ENCODE data around the gene DNAJC13.
"Not testable (repeated sequence)": the region's sequence is repeated elsewhere in the genome, so short reads cannot be mapped to it uniquely, and the experiment has no call there.

Gene DNAJC13, protein sequence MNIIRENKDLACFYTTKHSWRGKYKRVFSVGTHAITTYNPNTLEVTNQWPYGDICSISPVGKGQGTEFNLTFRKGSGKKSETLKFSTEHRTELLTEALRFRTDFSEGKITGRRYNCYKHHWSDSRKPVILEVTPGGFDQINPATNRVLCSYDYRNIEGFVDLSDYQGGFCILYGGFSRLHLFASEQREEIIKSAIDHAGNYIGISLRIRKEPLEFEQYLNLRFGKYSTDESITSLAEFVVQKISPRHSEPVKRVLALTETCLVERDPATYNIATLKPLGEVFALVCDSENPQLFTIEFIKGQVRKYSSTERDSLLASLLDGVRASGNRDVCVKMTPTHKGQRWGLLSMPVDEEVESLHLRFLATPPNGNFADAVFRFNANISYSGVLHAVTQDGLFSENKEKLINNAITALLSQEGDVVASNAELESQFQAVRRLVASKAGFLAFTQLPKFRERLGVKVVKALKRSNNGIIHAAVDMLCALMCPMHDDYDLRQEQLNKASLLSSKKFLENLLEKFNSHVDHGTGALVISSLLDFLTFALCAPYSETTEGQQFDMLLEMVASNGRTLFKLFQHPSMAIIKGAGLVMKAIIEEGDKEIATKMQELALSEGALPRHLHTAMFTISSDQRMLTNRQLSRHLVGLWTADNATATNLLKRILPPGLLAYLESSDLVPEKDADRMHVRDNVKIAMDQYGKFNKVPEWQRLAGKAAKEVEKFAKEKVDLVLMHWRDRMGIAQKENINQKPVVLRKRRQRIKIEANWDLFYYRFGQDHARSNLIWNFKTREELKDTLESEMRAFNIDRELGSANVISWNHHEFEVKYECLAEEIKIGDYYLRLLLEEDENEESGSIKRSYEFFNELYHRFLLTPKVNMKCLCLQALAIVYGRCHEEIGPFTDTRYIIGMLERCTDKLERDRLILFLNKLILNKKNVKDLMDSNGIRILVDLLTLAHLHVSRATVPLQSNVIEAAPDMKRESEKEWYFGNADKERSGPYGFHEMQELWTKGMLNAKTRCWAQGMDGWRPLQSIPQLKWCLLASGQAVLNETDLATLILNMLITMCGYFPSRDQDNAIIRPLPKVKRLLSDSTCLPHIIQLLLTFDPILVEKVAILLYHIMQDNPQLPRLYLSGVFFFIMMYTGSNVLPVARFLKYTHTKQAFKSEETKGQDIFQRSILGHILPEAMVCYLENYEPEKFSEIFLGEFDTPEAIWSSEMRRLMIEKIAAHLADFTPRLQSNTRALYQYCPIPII (N-terminal part only)

DNA sequence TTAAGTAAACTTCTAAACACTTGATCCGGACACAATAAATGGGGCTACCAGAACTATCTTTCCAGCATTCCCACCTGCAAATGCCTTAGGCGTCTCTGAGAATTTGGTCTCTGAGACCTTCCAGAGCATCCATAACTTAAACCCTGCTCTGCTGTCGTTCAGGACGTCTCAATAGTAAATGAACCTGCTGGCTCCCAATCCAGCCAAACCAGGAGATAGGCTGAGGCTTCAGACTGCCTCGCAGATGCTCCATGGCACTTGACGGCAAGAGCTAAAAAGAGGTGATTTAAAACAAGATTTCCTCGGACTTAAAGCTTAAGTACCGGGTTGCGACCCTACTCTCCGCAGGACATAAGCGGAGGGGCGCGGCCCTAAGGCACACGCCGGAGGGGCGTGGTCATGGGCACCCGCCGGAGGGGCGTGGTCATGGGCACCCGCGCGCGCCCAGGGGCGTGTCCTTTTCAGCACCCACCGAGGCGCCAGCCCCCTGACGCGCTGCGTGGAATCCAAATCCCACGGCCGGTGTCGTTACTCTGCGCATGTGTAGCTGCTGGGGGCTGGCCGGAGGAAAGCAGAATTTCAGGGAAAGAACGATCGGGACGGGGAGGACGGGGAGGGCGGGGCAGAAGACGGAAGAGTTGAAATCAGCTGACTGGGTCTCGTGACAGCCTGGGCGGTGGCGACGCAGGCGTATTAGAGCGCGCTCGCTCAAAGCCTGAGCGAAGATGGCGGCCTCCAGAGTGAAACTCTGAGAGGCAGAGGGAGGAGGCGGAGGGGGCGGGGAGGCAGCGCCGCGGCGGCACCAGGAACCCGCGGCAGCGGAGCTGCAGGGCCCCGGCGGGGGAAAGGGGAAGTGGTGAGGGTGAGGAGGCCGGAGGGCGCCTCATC, at the start of gene DNAJC13:
DNAJC13 (plus strand) TSS at position 696 of the 888 bp plus-strand sequence. CDS start 17,049 bp downstream, outside the sequence.
- peak within 1 kb of the TSS; percentile 88 for H3K9ac ChIP-seq (ENCODE audit: low read depth, low read length)
- H3K4me1 ChIP-seq (ENCODE audit: control insufficient read depth, insufficient read depth, low read length), result peaks cover 9% of the 10 kb centered on the region
- peak within 1 kb of the TSS; percentile 88 for H3K27ac ChIP-seq (ENCODE audit: low read depth, low read length)
- H3K27me3 ChIP-seq (ENCODE audit: control insufficient read depth, insufficient read depth, low read length), result no peaks in the 10 kb centered on the region
- no peaks in the 10 kb centered on the region for H3K9me3 ChIP-seq (ENCODE audit: control insufficient read depth, insufficient read depth, low read length)
- peak within 1 kb of the TSS; percentile 98 for H3K4me3 ChIP-seq (ENCODE audit: low read depth, low read length)
- H3K36me3 ChIP-seq (ENCODE audit: control insufficient read depth, insufficient read depth, low read length), result no peaks in the 10 kb centered on the region

DNA sequence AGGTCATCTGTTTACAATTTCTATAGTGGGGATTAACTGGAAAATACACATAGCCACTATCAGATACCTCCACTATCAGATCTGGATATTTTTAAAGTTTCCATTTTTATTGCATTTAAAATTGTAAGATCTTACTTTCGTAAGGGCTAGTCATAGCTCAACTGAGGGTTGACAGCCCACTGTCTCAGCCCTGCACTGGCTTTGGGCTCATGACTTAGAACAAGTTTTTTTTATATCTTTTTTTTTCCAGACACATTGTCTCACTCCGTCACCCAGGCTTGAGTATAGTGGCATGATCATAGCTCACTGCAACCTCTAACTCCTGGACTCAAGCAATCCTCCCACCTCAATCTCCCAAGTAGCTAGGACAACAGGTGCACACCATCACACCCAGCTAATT, 48.8 kb upstream of the DNAJC13 start:
- H3K4me1 ChIP-seq (ENCODE audit: control insufficient read depth, insufficient read depth, low read length), result no peaks in the 10 kb centered on the region
- no peak overlapping the region for H3K9ac ChIP-seq (ENCODE audit: low read depth, low read length)
- H3K27me3 ChIP-seq (ENCODE audit: control insufficient read depth, insufficient read depth, low read length), result no peaks in the 10 kb centered on the region

DNA sequence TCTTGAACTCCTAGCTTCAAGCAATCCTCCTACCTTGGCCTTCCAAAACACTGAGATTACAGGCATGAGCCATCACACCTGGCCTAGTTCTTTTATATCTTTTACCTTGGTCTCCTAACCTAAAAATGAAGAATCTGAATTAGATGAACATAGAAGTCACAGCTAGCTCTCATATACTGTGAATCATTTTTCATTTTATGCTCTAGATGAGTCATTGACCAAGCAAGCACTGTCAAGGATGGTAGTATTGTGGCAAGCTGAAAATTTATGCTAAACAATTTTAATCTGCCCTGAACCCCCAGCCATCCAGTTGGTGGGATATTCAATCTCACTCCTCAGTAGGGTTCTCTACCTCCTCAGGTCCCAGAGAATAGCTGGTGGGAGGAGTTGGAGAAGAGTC, 48.3 kb upstream of the DNAJC13 start:
- H3K4me3 ChIP-seq (ENCODE audit: low read depth, low read length), result no peak overlapping the region
- H3K9ac ChIP-seq (ENCODE audit: low read depth, low read length), result no peak overlapping the region
- no peak overlapping the region for H3K27ac ChIP-seq (ENCODE audit: low read depth, low read length)
- H3K27me3 ChIP-seq (ENCODE audit: control insufficient read depth, insufficient read depth, low read length), result no peaks in the 10 kb centered on the region
- H3K9me3 ChIP-seq (ENCODE audit: control insufficient read depth, insufficient read depth, low read length), result no peaks in the 10 kb centered on the region
- H3K4me1 ChIP-seq (ENCODE audit: control insufficient read depth, insufficient read depth, low read length), result no peaks in the 10 kb centered on the region
- no peaks in the 10 kb centered on the region for H3K36me3 ChIP-seq (ENCODE audit: control insufficient read depth, insufficient read depth, low read length)

More for the DNA sequence above, 48.8 kb upstream of the DNAJC13 start:
- Histone ChIP-seq H3K9me3 (ENCODE audit: control insufficient read depth, insufficient read depth, low read length) (no peaks in the 10 kb centered on the region), H3K36me3 (ENCODE audit: control insufficient read depth, insufficient read depth, low read length) (no peaks in the 10 kb centered on the region), H3K4me3 (ENCODE audit: low read depth, low read length) (no peak overlapping the region), H3K27ac (ENCODE audit: low read depth, low read length) (no peak overlapping the region)

DNA sequence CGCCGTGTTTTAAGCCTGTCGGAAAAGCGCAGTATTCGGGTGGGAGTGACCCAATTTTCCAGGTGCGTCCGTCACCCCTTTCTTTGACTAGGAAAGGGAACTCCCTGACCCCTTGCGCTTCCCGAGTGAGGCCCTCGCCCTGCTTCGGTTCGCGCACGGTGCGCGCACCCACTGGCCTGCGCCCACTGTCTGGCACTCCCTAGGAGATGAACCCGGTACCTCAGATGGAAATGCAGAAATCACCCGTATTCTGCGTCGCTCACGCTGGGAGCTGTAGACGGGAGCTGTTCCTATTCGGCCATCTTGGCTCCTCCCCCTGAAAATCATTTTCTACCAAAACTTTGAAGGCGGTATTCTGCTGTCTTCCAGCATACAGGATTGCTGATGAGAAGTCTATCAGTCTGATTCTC, 40.4 kb upstream of the DNAJC13 start:
- H3K4me1 ChIP-seq (ENCODE audit: control insufficient read depth, insufficient read depth, low read length); H3K36me3 ChIP-seq (ENCODE audit: control insufficient read depth, insufficient read depth, low read length); H3K9me3 ChIP-seq (ENCODE audit: control insufficient read depth, insufficient read depth, low read length); H3K27me3 ChIP-seq (ENCODE audit: control insufficient read depth, insufficient read depth, low read length): not testable (repeated sequence)
- peak overlapping the region; percentile 59; the same call in 1 of the 2 replicates for H3K9ac ChIP-seq (ENCODE audit: low read depth, low read length)
- peak overlapping the region; percentile 66 for H3K4me3 ChIP-seq (ENCODE audit: low read depth, low read length)
- H3K27ac ChIP-seq (ENCODE audit: low read depth, low read length), result peak overlapping the region; percentile 5

DNA sequence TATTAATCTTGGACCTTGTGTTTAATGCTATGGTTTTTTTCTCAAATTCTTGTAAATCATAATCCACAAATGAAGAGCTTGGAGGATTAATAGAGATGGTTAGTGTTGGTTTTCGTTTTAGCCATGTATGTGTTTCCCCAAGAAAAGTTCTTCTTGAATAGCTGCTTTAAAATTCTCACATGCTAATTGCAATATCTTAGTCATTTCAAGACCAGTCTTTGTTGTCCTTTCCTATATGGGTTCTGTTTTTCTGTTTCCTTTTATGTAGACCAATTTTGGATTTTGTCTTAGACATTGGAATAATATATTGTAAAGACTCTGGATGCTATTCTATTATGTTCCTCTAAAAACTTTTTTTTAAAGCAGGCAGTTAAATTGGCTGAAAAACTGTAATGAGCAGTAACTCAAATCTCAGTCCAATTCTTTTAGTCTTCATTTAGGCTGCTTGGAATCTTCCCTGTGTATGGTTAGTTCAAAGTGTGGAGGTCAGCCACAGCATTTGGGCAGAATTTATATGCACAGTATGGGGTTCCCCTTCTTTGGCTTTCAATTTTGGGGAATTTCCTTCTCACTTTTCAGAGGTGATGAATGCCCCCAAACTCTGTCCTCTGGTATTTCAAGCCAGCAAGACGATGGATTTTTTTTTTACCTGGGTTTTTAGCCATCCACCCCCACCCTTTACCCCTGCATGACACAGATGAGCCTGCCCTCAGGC, 39.1 kb upstream of the DNAJC13 start:
- Histone ChIP-seq H3K4me3 (ENCODE audit: low read depth, low read length) (no peak overlapping the region), H3K9me3 (ENCODE audit: control insufficient read depth, insufficient read depth, low read length) (peaks cover 7% of the 10 kb centered on the region; the same call in 1 of the 2 replicates), H3K36me3 (ENCODE audit: control insufficient read depth, insufficient read depth, low read length) (no peaks in the 10 kb centered on the region), H3K27me3 (ENCODE audit: control insufficient read depth, insufficient read depth, low read length) (no peaks in the 10 kb centered on the region), H3K9ac (ENCODE audit: low read depth, low read length) (no peak overlapping the region), H3K4me1 (ENCODE audit: control insufficient read depth, insufficient read depth, low read length) (peaks cover 20% of the 10 kb centered on the region), H3K27ac (ENCODE audit: low read depth, low read length) (no peak overlapping the region)

DNA sequence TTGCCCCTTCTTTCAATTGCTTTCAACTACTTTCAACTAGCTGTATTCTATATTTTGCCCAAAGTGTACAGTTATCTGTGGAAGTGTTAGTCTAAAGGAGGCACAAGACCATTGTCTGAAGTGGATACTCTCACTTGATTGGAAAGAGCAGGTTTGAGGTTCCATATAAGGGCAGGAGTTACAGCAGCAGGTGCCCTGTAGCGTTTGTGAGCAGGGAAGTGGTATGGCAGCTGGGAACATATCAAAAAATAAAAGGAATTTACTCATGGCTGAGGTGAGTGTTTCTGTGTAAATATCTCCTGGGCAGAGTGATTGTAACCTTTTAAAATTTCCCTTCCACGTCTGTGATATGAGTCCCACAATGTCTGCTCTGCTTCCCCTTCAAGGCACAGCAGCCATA, 38.5 kb upstream of the DNAJC13 start:
- H3K36me3 ChIP-seq (ENCODE audit: control insufficient read depth, insufficient read depth, low read length), result no peaks in the 10 kb centered on the region
- peaks cover 7% of the 10 kb centered on the region; the same call in 1 of the 2 replicates for H3K9me3 ChIP-seq (ENCODE audit: control insufficient read depth, insufficient read depth, low read length)
- no peak overlapping the region for H3K27ac ChIP-seq (ENCODE audit: low read depth, low read length)
- no peak overlapping the region for H3K9ac ChIP-seq (ENCODE audit: low read depth, low read length)
- no peak overlapping the region for H3K4me3 ChIP-seq (ENCODE audit: low read depth, low read length)
- peaks cover 20% of the 10 kb centered on the region for H3K4me1 ChIP-seq (ENCODE audit: control insufficient read depth, insufficient read depth, low read length)
- no peaks in the 10 kb centered on the region for H3K27me3 ChIP-seq (ENCODE audit: control insufficient read depth, insufficient read depth, low read length)

DNA sequence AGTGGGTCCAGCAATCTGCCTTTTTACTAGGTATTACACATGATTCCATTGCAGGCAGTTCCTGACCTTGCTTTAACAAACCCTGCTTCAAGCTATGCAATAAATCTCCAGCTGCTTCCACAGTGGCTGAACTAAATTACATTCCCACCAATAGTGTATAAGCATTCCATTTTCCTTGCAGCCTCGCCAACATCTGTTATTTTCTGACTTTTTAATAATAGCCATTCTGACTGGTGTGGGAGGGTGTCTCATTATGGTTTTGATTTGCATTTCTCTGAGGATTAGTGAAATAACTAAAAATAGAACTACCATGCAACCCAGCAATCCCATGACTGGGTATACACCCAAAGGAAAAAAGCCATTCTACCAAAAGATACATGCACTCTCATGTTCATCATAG, 36.4 kb upstream of the DNAJC13 start:
- H3K9ac ChIP-seq (ENCODE audit: low read depth, low read length), result no peak overlapping the region
- H3K4me3 ChIP-seq (ENCODE audit: low read depth, low read length), result no peak overlapping the region
- H3K27ac ChIP-seq (ENCODE audit: low read depth, low read length), result no peak overlapping the region
- H3K27me3 ChIP-seq (ENCODE audit: control insufficient read depth, insufficient read depth, low read length), result no peaks in the 10 kb centered on the region
- H3K9me3 ChIP-seq (ENCODE audit: control insufficient read depth, insufficient read depth, low read length), result peaks cover 7% of the 10 kb centered on the region; the same call in 1 of the 2 replicates
- no peaks in the 10 kb centered on the region for H3K36me3 ChIP-seq (ENCODE audit: control insufficient read depth, insufficient read depth, low read length)
- H3K4me1 ChIP-seq (ENCODE audit: control insufficient read depth, insufficient read depth, low read length), result peaks cover 20% of the 10 kb centered on the region

DNA sequence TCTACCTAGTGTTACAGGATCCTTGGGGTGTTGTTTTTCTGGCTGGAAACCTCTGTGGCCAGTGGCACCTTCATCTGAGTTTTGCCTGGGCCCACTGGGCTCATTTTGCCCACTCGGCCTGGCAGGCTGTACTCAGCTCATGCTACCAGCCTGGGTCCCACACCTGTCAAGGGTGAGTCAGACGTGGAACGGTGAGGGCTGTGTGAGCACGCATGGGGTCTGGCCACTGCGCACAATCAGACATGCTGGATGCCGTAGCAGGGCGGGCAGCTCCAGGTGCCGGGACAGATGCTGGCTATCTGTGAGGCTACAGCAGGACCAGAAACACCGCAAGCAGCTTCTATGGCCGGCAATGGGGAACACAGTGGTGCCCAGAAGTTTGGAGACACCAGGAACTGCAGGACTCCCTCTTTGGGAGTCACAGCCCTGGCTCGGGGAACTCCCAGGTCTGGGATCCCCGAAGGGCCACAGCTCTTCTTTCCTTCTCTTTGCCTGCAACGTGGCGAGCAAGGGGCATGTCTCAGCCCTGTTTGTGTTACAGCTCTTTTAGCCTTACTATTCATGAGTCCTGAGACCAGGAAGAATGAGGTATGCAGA, 35.9 kb upstream of the DNAJC13 start:
- Histone ChIP-seq H3K9me3 (ENCODE audit: control insufficient read depth, insufficient read depth, low read length) (peaks cover 7% of the 10 kb centered on the region; the same call in 1 of the 2 replicates), H3K4me3 (ENCODE audit: low read depth, low read length) (no peak overlapping the region), H3K27me3 (ENCODE audit: control insufficient read depth, insufficient read depth, low read length) (no peaks in the 10 kb centered on the region), H3K36me3 (ENCODE audit: control insufficient read depth, insufficient read depth, low read length) (no peaks in the 10 kb centered on the region), H3K27ac (ENCODE audit: low read depth, low read length) (peak overlapping the region; percentile 92), H3K4me1 (ENCODE audit: control insufficient read depth, insufficient read depth, low read length) (peaks cover 20% of the 10 kb centered on the region), H3K9ac (ENCODE audit: low read depth, low read length) (no peak overlapping the region)

DNA sequence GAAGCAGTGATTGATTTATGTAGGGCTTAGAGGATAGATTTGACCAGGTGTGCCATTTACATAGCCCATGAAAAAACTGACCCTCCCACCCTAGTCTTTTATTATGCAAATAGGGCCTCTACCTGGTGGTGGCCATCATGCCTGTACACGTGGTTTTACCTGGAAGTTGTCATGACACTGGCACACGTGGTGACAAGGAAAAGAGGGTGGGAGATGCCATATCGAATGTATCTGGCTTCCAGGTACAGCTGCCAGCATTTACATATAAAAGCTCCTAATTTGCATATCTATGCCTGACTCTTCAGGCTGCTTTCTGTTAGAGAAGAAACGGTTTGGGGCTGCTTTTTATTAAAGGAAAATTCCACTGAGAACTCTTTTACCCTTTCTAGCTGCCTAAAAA, 35.0 kb upstream of the DNAJC13 start:
- no peaks in the 10 kb centered on the region for H3K27me3 ChIP-seq (ENCODE audit: control insufficient read depth, insufficient read depth, low read length)
- no peaks in the 10 kb centered on the region for H3K36me3 ChIP-seq (ENCODE audit: control insufficient read depth, insufficient read depth, low read length)
- H3K9me3 ChIP-seq (ENCODE audit: control insufficient read depth, insufficient read depth, low read length), result peaks cover 7% of the 10 kb centered on the region; the same call in 1 of the 2 replicates
- peak overlapping the region; percentile 92 for H3K27ac ChIP-seq (ENCODE audit: low read depth, low read length)
- peak overlapping the region; percentile 47 for H3K4me3 ChIP-seq (ENCODE audit: low read depth, low read length)
- peaks cover 20% of the 10 kb centered on the region for H3K4me1 ChIP-seq (ENCODE audit: control insufficient read depth, insufficient read depth, low read length)
- no peak overlapping the region for H3K9ac ChIP-seq (ENCODE audit: low read depth, low read length)

Data from HUES48 (cell line).